Uterus (tissue), 4 donors: ENCODE measurements around the gene CELF2. TPM values are rescaled to one million over a fixed set of nuclear protein-coding genes. Genes with fewer than 3 reads are reported as not detected.

Experiments
- DNase-seq, 2 donors: peaks; one replicate each; pipeline ENCODE4 v3.0.0-alpha.2; 2019 to 2020
- H3K27ac ChIP-seq, 2 donors: fragments of 200-600 bp; sonication (generic); 1 replicate in 1 of 2; 2 replicates in 1 of 2; pipeline ENCODE4 v1.5.1; 2016 to 2018
- H3K27me3 ChIP-seq, 2 donors: fragments of 200-600 bp; sonication (generic); one replicate each; pipeline ENCODE4 v1.5.1; 2018 to 2019; ENCODE audit warnings: control low read depth in 1 of 2
- H3K36me3 ChIP-seq, 2 donors: fragments of 200-600 bp; sonication (generic); one replicate each; pipeline ENCODE4 v1.5.1; 2019; ENCODE audit warnings: control low read depth in 1 of 2
- H3K4me1 ChIP-seq, 2 donors: fragments of 200-600 bp; sonication (generic); one replicate each; pipeline ENCODE4 v1.5.1; 2018 to 2019; ENCODE audit warnings: control low read depth in 1 of 2
- H3K4me3 ChIP-seq, 2 donors: fragments of 200-600 bp; sonication (generic); 1 replicate in 1 of 2; 2 replicates in 1 of 2; pipeline ENCODE4 v1.5.1; 2018 to 2019; ENCODE audit warnings: mild to moderate bottlenecking in 1 of 2
- H3K9me3 ChIP-seq, 2 donors: fragments of 200-600 bp; sonication (generic); one replicate each; pipeline ENCODE4 v1.5.1; 2019; ENCODE audit warnings: control low read depth in 1 of 2
- POLR2A ChIP-seq, 2 donors: fragments of 450-650 bp; IDR thresholded peaks; one replicate each; pipeline ENCODE4 v1.6.1; 2016; ENCODE audit warnings: antibody characterized with exemption in 2 of 2, mild to moderate bottlenecking in 1 of 2, moderate library complexity in 1 of 2
- intact Hi-C: fragments of 100-400 bp; cut with DNase I; formaldehyde crosslinking; loops from one replicate; pipeline ENCODE4 v1.15.1; 2023; ENCODE audit warnings: low total_unique reads
- total RNA-seq, 4 donors: library from RNA; depleted of rRNA in 3 of 4; stranded (reverse); fragments of >200 nt in 3 of 4; gene quantifications; one replicate each; pipeline versions ENCODE4 v1.1.0 to v1.2.4, GENCODE V29; 2014 to 2023
- TF ChIP-seq, protein P1 (sequence below), 4 experiments: fragments of 200-600 bp in 2 of 4; fragments of 450-650 bp in 2 of 4; sonication (generic) in 2 of 4; IDR thresholded peaks; one replicate each; pipeline ENCODE4 v1.5.1; 2016 to 2019; ENCODE audit warnings: antibody characterized with exemption in 4 of 4, mild to moderate bottlenecking in 2 of 4, moderate library complexity in 1 of 4
- donor health status: DM: yes; HTN: yes; CAD: no.

The CELF2 gene
- total RNA-seq, 4 donors from 2014 or later: 12.8 to 59.2 (median 44.0) TPM

DNA sequence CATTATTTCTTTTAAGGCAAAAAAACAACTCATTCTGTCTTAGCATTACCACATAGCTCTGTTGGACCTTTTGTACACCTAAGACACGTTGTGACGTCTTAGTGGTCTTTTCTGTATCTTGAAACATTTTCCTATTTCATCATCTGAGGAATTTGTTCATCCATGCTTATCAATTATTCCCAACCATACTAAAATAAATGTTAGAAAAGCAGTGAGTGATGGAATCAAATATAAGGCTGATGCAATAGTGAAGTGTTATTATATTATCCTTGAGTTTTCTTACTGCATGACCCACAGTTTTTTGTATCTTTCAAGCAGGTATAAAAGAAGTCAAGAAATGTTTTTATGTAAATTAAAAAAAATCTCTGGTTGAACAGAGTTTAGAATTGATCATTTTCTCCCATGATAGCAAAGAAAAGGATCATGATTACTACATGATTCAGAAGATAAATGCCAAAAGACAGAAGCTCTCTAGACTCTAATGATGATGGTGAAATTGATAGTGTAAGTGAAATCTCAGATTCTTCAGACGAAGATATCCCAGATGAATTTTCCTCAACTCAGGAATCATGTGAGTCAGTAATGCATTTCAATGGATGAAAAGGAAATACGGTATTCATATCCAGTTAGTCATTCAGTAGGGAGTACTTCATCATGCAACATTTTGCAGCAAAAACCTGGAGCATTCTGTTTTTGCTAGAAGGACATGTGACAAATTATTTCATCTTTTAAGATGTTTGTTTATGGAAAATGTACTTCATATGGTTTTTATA, 51.4 kb downstream of the CELF2 start:
- intact Hi-C loops: no loop called here
- no peaks in the 10 kb centered on the region for H3K27me3 ChIP-seq
- H3K9me3 ChIP-seq: no peaks in the 10 kb centered on the region
- no peak overlapping the region for H3K4me3 ChIP-seq
- no peaks in the 10 kb centered on the region for H3K36me3 ChIP-seq
- no peaks in the 10 kb centered on the region for H3K4me1 ChIP-seq
- DNase-seq: no peak
- no peak overlapping the region for H3K27ac ChIP-seq
- TF ChIP-seq, protein P1, sequence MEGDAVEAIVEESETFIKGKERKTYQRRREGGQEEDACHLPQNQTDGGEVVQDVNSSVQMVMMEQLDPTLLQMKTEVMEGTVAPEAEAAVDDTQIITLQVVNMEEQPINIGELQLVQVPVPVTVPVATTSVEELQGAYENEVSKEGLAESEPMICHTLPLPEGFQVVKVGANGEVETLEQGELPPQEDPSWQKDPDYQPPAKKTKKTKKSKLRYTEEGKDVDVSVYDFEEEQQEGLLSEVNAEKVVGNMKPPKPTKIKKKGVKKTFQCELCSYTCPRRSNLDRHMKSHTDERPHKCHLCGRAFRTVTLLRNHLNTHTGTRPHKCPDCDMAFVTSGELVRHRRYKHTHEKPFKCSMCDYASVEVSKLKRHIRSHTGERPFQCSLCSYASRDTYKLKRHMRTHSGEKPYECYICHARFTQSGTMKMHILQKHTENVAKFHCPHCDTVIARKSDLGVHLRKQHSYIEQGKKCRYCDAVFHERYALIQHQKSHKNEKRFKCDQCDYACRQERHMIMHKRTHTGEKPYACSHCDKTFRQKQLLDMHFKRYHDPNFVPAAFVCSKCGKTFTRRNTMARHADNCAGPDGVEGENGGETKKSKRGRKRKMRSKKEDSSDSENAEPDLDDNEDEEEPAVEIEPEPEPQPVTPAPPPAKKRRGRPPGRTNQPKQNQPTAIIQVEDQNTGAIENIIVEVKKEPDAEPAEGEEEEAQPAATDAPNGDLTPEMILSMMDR (IDR thresholded peaks at IDR 0.05): no peak
- no peak for TF ChIP-seq POLR2A (IDR thresholded peaks at IDR 0.05)

DNA sequence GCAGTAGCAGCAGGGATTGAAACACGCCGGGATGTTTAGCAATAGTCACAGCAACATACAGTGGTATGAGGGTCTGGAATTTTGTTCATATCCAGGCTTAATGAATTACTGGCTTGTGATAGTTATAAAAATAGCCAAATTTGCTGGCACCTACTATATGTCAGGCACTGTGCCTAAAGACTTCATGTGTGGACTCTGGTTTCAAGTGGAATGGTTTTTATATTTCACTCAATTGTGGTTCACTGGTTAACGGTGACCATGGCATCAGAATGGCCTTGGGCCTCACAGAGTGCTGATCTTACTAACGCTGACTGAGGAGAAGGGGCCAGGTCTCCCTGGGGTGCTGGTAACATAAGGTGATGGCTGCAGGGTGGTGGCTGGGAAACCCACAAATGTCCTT, 55.7 kb downstream of the CELF2 start:
- Histone ChIP-seq H3K4me3 (no peak overlapping the region), H3K36me3 (no peaks in the 10 kb centered on the region), H3K9me3 (no peaks in the 10 kb centered on the region), H3K27ac (no peak overlapping the region), H3K4me1 (no peaks in the 10 kb centered on the region), H3K27me3 (no peaks in the 10 kb centered on the region)
- intact Hi-C loops: no loop called here
- DNase-seq: no peak
- TF ChIP-seq, protein P1 (IDR thresholded peaks at IDR 0.05): no peak
- no peak for TF ChIP-seq POLR2A (IDR thresholded peaks at IDR 0.05)

DNA sequence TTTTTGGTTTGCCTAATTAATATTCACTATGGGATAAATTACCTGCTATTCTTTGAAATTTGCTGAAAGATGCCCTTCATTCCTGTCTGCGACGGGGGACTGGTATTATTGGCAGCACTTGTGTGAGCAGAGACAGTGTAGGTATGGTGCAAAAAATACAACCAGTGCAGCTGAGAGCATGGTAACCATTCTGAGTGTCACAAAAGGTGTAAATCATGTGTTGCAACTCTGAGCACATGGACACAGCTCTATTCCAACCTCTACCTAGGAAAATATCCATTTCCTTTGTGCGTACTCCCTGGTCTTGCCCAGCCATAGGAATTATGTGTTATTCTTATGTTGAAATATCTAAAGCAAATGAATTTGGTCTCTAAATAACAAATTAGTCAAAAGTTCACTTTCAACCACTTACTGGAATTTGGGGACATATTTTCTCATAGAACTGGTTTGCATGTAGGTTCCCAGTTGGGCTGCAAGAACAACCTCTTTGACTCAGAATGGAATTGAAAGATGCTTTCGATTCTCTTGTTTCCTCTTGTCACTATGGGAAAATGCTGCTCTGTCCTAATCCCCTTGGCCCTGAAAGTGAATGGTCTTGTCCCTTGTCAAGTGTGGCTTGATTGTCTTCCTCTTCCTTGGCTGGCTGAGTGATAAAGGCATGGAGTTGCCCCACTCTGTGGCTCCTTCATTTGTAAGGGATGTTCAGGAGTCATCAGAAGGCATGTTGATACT, 57.0 kb downstream of the CELF2 start:
- Histone ChIP-seq H3K4me3 (no peak overlapping the region), H3K27me3 (no peaks in the 10 kb centered on the region), H3K4me1 (no peaks in the 10 kb centered on the region), H3K27ac (no peak overlapping the region), H3K36me3 (no peaks in the 10 kb centered on the region), H3K9me3 (no peaks in the 10 kb centered on the region)
- intact Hi-C loops: no loop called here
- TF ChIP-seq, protein P1 (IDR thresholded peaks at IDR 0.05): no peak
- no peak for TF ChIP-seq POLR2A (IDR thresholded peaks at IDR 0.05)
- DNase-seq: no peak

DNA sequence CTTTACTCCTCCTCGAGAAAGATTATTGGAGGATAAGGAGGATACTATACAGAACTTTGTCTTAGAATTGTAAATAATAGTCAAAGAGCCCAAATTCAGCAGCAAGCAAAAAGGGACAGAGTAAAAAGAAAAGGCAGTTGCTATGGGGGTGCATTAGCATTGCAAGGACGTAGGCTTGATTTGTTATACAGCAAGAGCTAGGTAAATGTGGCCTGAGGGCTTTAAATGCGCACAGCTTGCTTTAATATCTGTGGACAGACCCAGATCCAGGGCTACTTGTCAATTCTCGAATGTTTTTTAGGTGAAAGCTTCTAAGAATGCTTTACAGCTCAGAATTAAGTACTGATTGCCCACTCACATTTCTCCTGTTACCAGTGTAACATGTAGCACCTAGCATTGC, 58.5 kb downstream of the CELF2 start:
- H3K4me1 ChIP-seq: no peaks in the 10 kb centered on the region
- no peaks in the 10 kb centered on the region for H3K27me3 ChIP-seq
- H3K9me3 ChIP-seq: no peaks in the 10 kb centered on the region
- no peaks in the 10 kb centered on the region for H3K36me3 ChIP-seq
- no peak for DNase-seq
- TF ChIP-seq, protein P1 (IDR thresholded peaks at IDR 0.05): no peak
- TF ChIP-seq POLR2A (IDR thresholded peaks at IDR 0.05): no peak
- intact Hi-C loops: no loop called here
- no peak overlapping the region for H3K27ac ChIP-seq
- H3K4me3 ChIP-seq: no peak overlapping the region

DNA sequence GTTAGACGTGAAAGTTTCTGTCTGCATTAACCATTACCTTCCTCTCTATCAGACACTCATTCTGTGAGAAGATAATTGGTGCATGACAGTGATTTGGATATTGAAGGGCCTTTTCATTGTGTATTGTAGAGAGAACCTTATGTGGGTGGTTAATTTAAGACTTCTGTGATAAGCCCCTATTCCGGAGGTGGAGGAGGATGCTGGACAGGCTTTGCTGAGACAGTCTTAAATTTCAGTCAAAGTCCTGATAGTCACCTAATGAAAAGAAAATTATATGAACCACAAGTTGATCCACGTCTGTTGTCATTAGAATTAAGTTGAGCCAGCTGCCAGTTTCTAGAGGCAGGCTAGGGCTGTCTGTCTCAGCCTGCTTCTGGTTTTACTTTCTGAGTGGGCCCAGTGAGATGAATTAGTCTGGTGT, 62.9 kb downstream of the CELF2 start:
- Histone ChIP-seq H3K27ac (peak overlapping the region in 1 of 2 donors; percentile 10), H3K4me1 (no peaks in the 10 kb centered on the region)

More for the DNA sequence above, 62.9 kb downstream of the CELF2 start:
- Histone ChIP-seq H3K27me3 (no peaks in the 10 kb centered on the region), H3K9me3 (no peaks in the 10 kb centered on the region), H3K36me3 (no peaks in the 10 kb centered on the region), H3K4me3 (no peak overlapping the region)
- no peak for DNase-seq
- intact Hi-C loops: no loop called here
- no peak for TF ChIP-seq POLR2A (IDR thresholded peaks at IDR 0.05)
- TF ChIP-seq, protein P1 (IDR thresholded peaks at IDR 0.05): no peak
